ENCODE data around the gene TSHZ2.

The TSHZ2 gene

GRCh38 chr20:53080969-53081871, 109.1 kb downstream of the TSHZ2 start:
- no peak for DNase-seq

GRCh38 chr20:53081916-53082863, 110.0 kb downstream of the TSHZ2 start:
- DNase-seq, result no peak

DNA sequence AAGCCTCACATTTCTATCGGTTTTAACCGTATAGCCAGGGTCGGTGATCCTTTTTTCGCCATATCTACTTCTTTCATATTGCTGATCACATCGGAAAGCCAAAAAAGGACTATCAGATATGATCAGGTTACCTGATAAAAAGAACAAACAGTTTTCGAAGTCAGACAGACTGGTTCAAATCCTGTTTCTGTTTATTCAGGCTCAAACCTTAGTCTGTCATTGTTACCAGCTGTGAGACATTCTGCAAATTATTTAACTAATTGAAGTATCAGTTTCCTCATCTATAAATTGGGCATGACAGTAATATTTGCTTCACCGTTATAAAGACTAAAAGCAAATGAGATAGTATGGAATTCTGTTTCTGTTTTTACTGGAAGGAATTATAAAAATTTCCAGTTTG, 111.3 kb downstream of the TSHZ2 start:
- DNase-seq, result no peak

DNA sequence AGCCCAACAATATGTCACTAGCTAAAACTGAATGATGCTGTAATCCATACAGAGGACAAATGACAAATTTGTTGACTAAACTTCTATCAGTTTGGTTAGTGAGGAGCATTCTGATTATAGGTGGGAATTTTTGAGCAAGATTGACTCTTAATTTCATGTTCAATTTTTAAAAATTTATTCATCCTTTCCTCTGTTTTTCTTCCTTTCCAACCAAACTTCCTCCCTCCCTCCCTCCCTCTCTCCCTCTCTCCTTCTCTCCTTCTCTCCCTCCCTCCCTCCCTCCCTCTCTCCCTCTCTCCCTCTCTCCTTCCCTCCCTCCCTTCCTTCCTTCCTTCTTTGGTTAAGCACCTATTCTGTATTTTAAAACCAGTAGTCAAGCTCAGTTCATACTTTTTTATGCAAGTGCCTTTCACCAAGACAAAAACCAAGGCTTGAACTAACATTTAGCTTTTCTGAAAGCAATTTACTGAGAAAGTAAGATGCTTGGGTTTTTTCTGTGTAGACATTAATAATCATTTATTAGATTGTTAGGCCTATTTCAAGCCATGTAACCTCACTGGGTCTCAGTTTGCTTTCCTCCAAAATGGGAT, 112.3 kb downstream of the TSHZ2 start:
- DNase-seq, result no peak

DNA sequence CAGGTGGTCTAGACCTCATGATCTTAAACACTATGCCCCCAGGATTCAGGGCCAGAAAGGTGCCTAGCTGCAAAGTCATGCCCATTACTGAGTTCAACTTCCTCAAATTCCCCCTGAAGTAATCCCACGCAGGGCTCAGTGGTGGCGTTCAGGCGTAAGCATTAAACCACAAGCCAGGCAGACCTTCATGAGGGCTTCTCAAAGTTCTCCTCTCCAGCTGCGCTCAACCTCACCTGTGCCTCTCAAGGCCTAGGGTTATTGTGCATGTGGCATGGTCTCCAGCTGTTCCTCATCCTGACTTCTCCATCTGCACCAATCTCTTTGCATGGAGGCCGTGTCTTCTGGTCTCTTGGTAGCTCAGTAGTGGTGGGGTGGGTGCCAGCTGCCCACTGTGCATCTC, 113.6 kb downstream of the TSHZ2 start:
- no peak for DNase-seq

DNA sequence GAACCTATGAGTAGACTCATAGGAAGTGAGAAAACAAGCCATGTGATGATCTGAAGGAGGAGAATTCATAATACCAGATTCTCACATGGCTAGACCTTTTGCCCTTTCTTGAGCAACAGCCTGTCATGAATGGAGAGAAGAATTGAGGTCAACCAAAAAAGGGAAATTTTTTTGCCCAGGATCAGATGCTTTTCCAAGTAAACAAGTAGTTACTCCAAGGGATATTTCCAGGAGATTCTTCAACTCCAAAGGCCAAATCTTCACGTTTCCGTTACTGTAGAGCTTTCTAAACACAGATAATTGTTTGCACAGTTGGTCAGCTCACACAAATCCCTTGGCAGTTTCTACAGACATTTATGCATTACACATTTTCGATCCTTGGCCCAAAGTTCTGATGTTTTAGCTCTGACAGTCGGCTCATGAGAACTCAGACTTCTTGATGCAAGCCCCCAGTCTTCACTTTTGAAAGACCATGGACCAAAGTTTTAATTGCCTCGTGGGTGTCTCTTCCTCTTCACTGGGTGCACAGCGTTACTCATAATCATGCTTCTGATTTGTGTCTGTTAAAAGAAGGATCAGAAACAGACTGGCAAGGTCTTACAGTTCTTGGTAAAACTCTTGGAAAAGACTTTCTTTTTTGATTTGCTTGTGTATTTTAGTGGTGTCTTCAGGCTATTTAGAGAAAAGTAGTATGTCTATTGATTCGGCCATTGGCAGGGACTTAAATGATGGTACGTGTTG, 115.0 kb downstream of the TSHZ2 start:
- DNase-seq, result no peak

- peak in 17 of 58 donors; percentile 1 to 39 (median 8) for DNase-seq
These were observed 116.6 kb downstream of the TSHZ2 start for GRCh38 chr20:53088786-53089185.

- peak in 1 of 58 donors; percentile 1 for DNase-seq
These were observed 117.7 kb downstream of the TSHZ2 start for GRCh38 chr20:53089851-53090250.

DNA sequence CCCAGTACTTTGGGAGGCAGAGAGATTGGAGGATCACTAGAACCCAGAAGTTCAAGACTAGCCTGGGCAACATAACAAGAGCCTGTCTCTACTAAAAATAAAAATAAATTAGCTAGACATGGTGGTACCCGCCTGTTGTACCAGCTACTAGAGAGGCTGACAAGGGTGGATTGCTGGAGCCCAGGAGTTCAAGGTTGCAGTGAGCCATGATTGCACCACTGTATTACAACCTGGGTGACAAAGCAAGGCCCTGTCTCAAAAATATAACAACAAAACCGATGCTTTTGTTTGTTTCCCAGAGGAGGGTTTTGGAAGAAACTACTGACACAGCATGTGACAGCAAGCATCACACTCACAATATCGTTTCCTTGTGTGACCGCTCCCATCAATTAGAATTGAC, 119.6 kb downstream of the TSHZ2 start:
- no peak for DNase-seq

DNA sequence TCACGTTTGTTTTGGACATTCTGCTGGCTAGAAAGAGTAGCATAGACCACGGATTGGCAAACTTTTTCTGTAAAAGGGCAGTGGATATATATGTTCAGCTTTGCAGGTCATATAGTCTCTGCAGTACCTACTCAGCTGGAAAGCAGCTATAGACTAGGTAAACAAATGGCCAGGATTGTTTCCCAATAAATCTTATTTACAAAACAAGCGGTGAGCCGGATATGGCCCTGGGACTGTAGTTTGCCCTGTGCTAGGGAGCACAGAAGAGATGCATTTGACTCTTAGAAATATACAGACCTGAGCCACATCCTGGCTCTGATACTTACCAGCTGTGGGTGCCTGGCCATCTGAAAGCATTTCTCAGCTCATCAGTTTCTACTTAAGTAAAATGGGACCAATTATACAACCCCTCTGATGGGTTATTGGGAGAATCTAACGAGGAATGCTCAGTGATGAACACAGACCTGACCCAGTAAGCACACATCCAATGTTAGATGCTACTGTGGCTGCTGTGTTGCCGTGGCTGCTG, 120.7 kb downstream of the TSHZ2 start:
- DNase-seq, result no peak

GRCh38 chr20:53097371-53097770, 125.2 kb downstream of the TSHZ2 start:
- no peak for DNase-seq

- no peak for DNase-seq
These were observed 125.6 kb downstream of the TSHZ2 start for GRCh38 chr20:53097791-53098190.

DNA sequence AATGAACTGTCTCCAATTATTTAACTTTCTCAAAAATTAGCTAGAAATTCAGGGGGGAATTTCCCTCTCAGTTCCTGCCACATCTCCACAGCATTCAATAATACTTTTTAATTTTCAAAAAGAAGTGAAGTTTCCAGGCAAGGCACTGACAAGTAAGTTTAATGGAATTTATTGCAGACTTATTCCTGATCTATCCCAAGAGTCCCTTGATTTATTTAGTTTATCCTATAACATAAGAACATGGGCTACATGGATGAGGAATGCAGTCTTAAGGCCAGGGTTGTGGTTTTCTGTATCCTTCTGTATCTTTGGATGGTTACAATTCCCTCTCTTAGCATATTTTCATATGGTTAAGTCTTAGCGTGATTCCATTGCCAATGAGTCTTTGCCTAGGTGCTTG, 126.5 kb downstream of the TSHZ2 start:
- no peak for DNase-seq

GRCh38 chr20:53099856-53100255, 127.7 kb downstream of the TSHZ2 start:
- DNase-seq, result no peak

- DNase-seq, result no peak
These were observed 128.3 kb downstream of the TSHZ2 start for GRCh38 chr20:53100476-53100911.

- no peak for DNase-seq
These were observed 130.0 kb downstream of the TSHZ2 start for GRCh38 chr20:53101992-53102760.

DNA sequence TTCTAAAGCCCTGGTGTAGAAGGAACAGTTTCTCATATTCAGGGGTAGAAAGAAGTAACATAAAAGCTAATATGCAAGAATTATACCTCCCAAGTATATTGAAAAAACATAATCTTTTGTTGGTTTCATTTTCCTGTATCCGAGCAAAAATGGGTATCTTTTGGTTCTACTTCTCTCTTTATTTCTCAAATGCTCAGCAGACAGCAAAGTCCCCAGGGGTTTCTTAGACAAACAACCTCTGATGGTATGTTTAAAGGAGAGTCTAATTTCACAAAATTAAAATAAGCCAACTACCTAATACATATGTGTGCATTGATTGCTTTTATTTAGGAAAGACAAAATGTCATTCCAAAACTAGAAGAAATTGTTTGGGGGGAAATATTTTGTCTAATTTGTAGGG, 131.0 kb downstream of the TSHZ2 start:
- no peak for DNase-seq

- no peak for DNase-seq
These were observed 132.7 kb downstream of the TSHZ2 start for GRCh38 chr20:53104884-53105283.

DNA sequence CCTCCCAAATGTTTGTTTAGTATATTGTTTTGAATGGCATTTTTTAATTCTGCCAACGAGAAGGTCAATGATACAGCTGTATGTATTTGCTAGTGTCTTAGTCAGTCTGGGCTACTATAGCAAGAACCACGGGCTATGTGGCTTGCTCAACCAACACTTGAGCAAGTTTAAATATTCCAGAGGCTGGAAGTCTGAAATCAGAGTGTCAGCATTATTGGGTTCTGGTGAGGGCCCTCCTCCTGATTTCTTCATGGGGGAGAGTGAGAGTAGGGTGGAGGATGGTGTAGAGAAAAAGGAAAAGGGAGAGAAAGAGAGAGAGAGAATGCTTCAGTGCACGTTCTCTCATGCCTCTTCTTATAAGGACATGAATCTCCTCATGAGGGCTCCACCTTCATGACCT, 144.6 kb downstream of the TSHZ2 start:
- no peak for DNase-seq

DNA sequence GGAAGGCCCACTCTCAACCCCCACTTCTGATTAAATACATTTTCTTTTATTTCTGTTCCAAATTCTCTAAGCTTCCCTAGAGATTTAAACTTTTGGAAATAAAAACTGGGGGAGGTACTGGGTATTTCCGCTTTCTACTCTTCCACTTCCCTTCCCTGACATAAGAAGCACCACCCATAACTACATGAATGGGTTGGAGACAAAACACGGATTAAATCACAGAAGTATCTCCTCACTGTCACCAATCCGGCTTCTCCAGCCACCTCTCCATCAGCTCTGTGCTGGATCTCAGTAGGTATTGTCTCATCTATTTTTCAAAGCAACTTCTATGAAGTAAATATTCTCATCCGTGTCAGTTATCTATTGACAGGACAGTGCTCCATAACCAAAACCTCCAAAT, 150.7 kb downstream of the TSHZ2 start:
- no peak for DNase-seq

Measured in anterior cingulate cortex (tissue), 58 donors.